NCI-H2107 treated with DMSO at 0.1 percent for 48 hours (cell line): ENCODE measurements around the gene CHKB.

Experiments
- DNase-seq: peaks from one replicate; lab custom pipeline; 2025; ENCODE audit not compliant: unreplicated experiment; lab: John Stamatoyannopoulos, UW

Gene CHKB

GRCh38 chr22:50575426-50575941 lies 7.2 kb downstream of the CHKB start:
- no peak for DNase-seq

- no peak for DNase-seq
These were observed 8.3 kb downstream of the CHKB start for GRCh38 chr22:50574383-50574755.

- DNase-seq, result no peak
These were observed 8.9 kb downstream of the CHKB start for GRCh38 chr22:50573491-50574382.

GRCh38 chr22:50572965-50573364 lies 9.7 kb downstream of the CHKB start:
- no peak for DNase-seq

- DNase-seq, result no peak
These were observed 11.1 kb downstream of the CHKB start for GRCh38 chr22:50571264-50572175.

- no peak for DNase-seq
These were observed 11.8 kb downstream of the CHKB start for GRCh38 chr22:50570861-50571260.

GRCh38 chr22:50569896-50570535 lies 12.6 kb downstream of the CHKB start:
- DNase-seq, result no peak

GRCh38 chr22:50569041-50569459 lies 13.6 kb downstream of the CHKB start:
- DNase-seq, result no peak

- no peak for DNase-seq
These were observed 14.0 kb downstream of the CHKB start for GRCh38 chr22:50568626-50569025.

- DNase-seq, result no peak
These were observed 14.9 kb downstream of the CHKB start for GRCh38 chr22:50567721-50568252.

GRCh38 chr22:50564289-50564688 lies 18.4 kb downstream of the CHKB start:
- no peak for DNase-seq

GRCh38 chr22:50563413-50564160 lies 19.1 kb downstream of the CHKB start:
- DNase-seq, result no peak

GRCh38 chr22:50562523-50563412 lies 19.9 kb downstream of the CHKB start, which contains the start of gene SYCE3:
TSS of gene SYCE3 (minus strand) at chr22:50562919. CDS start at chr22:50556405, 6,514 bp downstream.
- DNase-seq, result peak; percentile 85

- DNase-seq, result no peak
These were observed 21.0 kb downstream of the CHKB start for GRCh38 chr22:50561401-50562358.

GRCh38 chr22:50560034-50560433 lies 22.6 kb downstream of the CHKB start:
- DNase-seq, result no peak

GRCh38 chr22:50556703-50557102 lies 25.9 kb downstream of the CHKB start:
- DNase-seq, result no peak

GRCh38 chr22:50553310-50553709 lies 29.3 kb downstream of the CHKB start:
- DNase-seq, result no peak
